ENCODE data around the gene DYNLL1. TPM values are rescaled to one million over a fixed set of nuclear protein-coding genes. Genes with fewer than 3 reads are reported as not detected.

DYNLL1 gene
- total and polyA plus RNA-seq, 2 of the 13 experiments (the other 11 are each of a cell fraction or from before 2014, with no cell fraction given), result 271 to 294 TPM

DNA sequence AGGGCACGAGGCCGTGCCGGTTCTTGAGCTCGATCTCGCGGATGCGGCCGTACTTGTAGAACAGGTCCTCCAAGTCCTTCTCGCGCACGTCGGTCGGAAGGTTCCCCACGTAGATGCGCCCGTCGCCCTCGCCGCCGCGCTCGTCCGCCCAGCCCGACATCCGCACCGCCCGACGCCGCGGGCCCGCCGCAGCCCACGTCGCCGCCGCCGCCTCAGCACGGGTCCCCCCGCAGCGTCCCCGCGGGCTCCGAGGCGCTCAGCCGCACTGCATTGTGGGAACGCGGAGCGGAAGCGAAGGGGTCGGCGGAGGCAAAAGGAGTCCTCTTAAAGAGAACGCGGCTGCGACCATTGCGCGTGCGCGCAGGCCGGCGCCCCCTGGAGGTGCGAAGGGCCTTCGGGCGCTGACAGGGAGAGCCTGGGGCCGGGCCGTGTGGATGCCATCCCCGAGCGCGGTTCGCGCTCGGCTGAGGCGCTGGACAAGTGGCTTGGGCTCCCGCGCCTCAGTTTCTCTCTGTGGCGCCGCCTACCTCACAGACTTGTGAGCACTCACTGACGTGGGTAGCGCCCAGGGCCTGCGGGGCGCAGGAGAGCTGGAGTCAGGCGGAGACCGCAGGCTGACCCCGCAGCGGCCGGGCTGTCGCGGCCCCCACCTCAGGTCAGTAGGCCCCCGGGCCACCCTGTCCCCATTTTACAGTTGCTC lies 26.3 kb upstream of the DYNLL1 start, which contains the start of gene SRSF9 (continued):
- TF ChIP-seq, protein P1, sequence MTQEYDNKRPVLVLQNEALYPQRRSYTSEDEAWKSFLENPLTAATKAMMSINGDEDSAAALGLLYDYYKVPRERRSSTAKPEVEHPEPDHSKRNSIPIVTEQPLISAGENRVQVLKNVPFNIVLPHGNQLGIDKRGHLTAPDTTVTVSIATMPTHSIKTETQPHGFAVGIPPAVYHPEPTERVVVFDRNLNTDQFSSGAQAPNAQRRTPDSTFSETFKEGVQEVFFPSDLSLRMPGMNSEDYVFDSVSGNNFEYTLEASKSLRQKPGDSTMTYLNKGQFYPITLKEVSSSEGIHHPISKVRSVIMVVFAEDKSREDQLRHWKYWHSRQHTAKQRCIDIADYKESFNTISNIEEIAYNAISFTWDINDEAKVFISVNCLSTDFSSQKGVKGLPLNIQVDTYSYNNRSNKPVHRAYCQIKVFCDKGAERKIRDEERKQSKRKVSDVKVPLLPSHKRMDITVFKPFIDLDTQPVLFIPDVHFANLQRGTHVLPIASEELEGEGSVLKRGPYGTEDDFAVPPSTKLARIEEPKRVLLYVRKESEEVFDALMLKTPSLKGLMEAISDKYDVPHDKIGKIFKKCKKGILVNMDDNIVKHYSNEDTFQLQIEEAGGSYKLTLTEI (CRISPR knock-in tag; conservative IDR thresholded peaks at IDR 0.05), result no peak
- no peak for TF ChIP-seq NKX3-1 (CRISPR knock-in tag; IDR thresholded peaks at IDR 0.05)
- TF ChIP-seq ZNF431 (CRISPR knock-in tag; IDR thresholded peaks at IDR 0.05; ENCODE audit: borderline replicate concordance, low read depth), result peak; percentile 92
- peak; percentile 29; the same call in 1 of the 2 replicates for TF ChIP-seq ATF7-NPFF (CRISPR knock-in tag; IDR thresholded peaks at IDR 0.05; ENCODE audit: low read depth)
- no peak for TF ChIP-seq ZNF446 (CRISPR knock-in tag; IDR thresholded peaks at IDR 0.05)
- TF ChIP-seq POLR2AphosphoS2 (IDR thresholded peaks at IDR 0.05; ENCODE audit: low read depth, low read length), result no peak
- TF ChIP-seq RARA (CRISPR knock-in tag; IDR thresholded peaks at IDR 0.05), result peak; percentile 66
- TF ChIP-seq, protein P2, sequence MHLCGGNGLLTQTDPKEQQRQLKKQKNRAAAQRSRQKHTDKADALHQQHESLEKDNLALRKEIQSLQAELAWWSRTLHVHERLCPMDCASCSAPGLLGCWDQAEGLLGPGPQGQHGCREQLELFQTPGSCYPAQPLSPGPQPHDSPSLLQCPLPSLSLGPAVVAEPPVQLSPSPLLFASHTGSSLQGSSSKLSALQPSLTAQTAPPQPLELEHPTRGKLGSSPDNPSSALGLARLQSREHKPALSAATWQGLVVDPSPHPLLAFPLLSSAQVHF (CRISPR knock-in tag; IDR thresholded peaks at IDR 0.05), result no peak
- no peak for TF ChIP-seq SCMH1 (CRISPR knock-in tag; IDR thresholded peaks at IDR 0.05; ENCODE audit: borderline replicate concordance)
- TF ChIP-seq, protein P3, sequence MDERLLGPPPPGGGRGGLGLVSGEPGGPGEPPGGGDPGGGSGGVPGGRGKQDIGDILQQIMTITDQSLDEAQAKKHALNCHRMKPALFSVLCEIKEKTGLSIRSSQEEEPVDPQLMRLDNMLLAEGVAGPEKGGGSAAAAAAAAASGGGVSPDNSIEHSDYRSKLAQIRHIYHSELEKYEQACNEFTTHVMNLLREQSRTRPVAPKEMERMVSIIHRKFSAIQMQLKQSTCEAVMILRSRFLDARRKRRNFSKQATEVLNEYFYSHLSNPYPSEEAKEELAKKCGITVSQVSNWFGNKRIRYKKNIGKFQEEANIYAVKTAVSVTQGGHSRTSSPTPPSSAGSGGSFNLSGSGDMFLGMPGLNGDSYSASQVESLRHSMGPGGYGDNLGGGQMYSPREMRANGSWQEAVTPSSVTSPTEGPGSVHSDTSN (CRISPR knock-in tag; IDR thresholded peaks at IDR 0.05), result peak; percentile 16; the same call in 1 of the 2 replicates
- peak; percentile 86 for TF ChIP-seq KMT2A (CRISPR knock-in tag; IDR thresholded peaks at IDR 0.05)
- TF ChIP-seq SALL2 (CRISPR knock-in tag; IDR thresholded peaks at IDR 0.05), result no peak
- peak; percentile 58 to 72 for TF ChIP-seq POLR2A (IDR thresholded peaks at IDR 0.05; ENCODE audit: insufficient read depth in 1 of 2, low read depth in 2 of 2, low read length in 2 of 2)
- no peak for TF ChIP-seq MBD4 (IDR thresholded peaks at IDR 0.05; ENCODE audit: borderline replicate concordance, low read length)
- TF ChIP-seq ZNF292 (CRISPR knock-in tag; IDR thresholded peaks at IDR 0.05; ENCODE audit: borderline replicate concordance, low read depth), result peak; percentile 36; the same call in 1 of the 2 replicates
- TF ChIP-seq ZNF335 (CRISPR knock-in tag; IDR thresholded peaks at IDR 0.05), result peak; percentile 71; the same call in 1 of the 2 replicates
- TF ChIP-seq XRCC5 (optimal IDR thresholded peaks at IDR 0.05; ENCODE audit: low read length), result peak; percentile 90
- TF ChIP-seq, protein P4, sequence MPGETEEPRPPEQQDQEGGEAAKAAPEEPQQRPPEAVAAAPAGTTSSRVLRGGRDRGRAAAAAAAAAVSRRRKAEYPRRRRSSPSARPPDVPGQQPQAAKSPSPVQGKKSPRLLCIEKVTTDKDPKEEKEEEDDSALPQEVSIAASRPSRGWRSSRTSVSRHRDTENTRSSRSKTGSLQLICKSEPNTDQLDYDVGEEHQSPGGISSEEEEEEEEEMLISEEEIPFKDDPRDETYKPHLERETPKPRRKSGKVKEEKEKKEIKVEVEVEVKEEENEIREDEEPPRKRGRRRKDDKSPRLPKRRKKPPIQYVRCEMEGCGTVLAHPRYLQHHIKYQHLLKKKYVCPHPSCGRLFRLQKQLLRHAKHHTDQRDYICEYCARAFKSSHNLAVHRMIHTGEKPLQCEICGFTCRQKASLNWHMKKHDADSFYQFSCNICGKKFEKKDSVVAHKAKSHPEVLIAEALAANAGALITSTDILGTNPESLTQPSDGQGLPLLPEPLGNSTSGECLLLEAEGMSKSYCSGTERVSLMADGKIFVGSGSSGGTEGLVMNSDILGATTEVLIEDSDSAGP (CRISPR knock-in tag; IDR thresholded peaks at IDR 0.05; ENCODE audit: borderline replicate concordance), result peak; percentile 99
- TF ChIP-seq ZC3H13 (CRISPR knock-in tag; IDR thresholded peaks at IDR 0.05), result no peak; the same call in 1 of the 2 replicates
- peak; percentile 70 for TF ChIP-seq TAF1 (CRISPR knock-in tag; IDR thresholded peaks at IDR 0.05)
- TF ChIP-seq ZFP90 (CRISPR knock-in tag; IDR thresholded peaks at IDR 0.05; ENCODE audit: borderline replicate concordance), result peak; percentile 72; the same call in 1 of the 2 replicates
- TF ChIP-seq MAF1 (CRISPR knock-in tag; IDR thresholded peaks at IDR 0.05; ENCODE audit: borderline replicate concordance), result no peak
- no peak for TF ChIP-seq ZNF678 (CRISPR knock-in tag; IDR thresholded peaks at IDR 0.05)
- TF ChIP-seq, protein P5, sequence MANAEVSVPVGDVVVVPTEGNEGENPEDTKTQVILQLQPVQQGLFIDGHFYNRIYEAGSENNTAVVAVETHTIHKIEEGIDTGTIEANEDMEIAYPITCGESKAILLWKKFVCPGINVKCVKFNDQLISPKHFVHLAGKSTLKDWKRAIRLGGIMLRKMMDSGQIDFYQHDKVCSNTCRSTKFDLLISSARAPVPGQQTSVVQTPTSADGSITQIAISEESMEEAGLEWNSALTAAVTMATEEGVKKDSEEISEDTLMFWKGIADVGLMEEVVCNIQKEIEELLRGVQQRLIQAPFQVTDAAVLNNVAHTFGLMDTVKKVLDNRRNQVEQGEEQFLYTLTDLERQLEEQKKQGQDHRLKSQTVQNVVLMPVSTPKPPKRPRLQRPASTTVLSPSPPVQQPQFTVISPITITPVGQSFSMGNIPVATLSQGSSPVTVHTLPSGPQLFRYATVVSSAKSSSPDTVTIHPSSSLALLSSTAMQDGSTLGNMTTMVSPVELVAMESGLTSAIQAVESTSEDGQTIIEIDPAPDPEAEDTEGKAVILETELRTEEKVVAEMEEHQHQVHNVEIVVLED (CRISPR knock-in tag; IDR thresholded peaks at IDR 0.05; ENCODE audit: borderline replicate concordance), result peak; percentile 70; the same call in 1 of the 2 replicates
